ENCODE measurements around the gene FBXW8. TPM values are rescaled to one million over a fixed set of nuclear protein-coding genes. Genes with fewer than 3 reads are reported as not detected.

Gene FBXW8
- total RNA-seq, 1 experiment from 2014 or later: 34.8 TPM

DNA sequence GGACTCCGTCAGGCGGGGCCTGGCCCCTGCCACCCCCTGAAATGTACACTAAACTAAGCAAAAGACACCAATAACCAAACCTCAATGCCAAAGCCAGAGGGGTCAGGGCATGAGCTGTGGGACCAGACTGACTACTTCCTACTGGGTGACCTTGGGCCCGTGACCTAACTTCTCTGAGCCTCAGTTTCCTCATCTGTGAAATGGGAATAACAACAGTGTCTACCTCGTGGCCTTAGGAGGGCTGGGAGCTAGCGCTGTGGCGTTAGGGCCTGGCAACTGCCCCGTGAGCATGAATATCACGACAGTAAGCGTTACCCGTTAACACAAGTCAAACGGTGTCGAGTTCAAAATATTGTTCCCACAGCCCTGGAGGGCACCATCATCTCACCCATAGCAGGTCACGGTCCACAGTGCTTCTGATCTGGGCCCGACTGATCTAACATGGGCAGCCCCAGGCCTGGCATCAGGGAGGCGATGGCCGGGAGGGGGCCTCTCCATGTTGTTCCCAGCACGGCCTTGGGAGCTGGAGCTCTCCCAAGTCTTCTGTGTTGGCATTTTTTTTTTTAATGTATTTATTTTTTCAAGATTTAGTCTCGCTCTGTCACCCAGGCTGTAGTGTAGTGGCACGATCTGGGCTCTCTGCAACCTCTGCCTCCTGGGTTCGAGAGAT lies 136.2 kb downstream of the FBXW8 start:
- Histone ChIP-seq H3K27ac (ENCODE audit: low read length) (peak overlapping the region; percentile 100), H3K27me3 (ENCODE audit: low read length) (no peaks in the 10 kb centered on the region), H3K36me3 (ENCODE audit: insufficient read depth, low read length) (peaks cover 7% of the 10 kb centered on the region; the same call in 1 of the 2 replicates), H3K79me2 (ENCODE audit: low read length) (no peaks in the 10 kb centered on the region; the same call in 1 of the 2 replicates), H3K9me2 (replicated peaks; ENCODE audit: insufficient read depth, low read length) (no peaks in the 10 kb centered on the region), H3K9ac (ENCODE audit: low read length) (peak overlapping the region; percentile 64; the same call in 1 of the 2 replicates), H4K20me1 (ENCODE audit: insufficient read depth, low read depth, low read length) (no peaks in the 10 kb centered on the region), H2AFZ (ENCODE audit: low read length) (no peak overlapping the region), H3K4me2 (ENCODE audit: low read depth, low read length, poor library complexity, severe bottlenecking) (no peak overlapping the region), H3K4me3 (ENCODE audit: low read length) (no peak overlapping the region), H3K9me3 (ENCODE audit: low read length) (no peaks in the 10 kb centered on the region), H3K4me1 (ENCODE audit: low read length) (peaks cover 96% of the 10 kb centered on the region)
- no peak for DNase-seq

DNA sequence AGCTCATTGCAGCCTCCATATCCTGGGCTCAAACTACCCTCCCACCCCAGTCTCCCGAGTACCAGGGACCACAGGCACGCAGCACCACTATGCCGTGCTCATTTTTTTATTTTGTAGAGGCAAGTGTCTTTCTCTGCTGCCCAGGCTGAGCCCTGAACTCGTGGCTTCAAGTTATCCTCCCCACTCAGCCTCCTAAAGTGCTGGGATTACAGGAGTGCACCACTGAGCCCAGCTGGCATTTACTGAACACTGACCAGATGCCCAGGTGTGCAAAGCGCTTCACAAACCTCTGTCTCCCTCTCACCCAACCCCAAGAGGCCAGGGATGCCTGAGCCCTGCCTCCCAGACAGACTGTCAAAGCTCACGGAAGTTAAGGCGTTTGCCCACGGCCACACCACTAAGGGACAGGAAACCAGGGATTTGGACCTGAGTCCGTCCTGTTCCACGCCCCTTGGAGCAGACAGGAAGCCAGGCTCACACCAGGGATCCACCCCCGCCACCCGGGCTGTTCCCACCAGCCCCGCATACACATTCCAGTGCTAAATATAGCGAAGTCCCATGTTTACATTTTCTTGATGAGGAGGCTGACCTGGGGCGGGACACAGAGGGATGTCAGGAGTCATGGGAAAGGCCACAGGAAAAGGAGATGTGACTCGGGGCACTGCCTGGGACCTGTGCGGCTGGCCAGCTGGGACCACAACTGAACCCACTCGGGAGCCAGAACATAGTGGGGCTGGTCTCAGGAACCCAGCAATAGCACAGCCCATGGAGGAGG lies 137.2 kb downstream of the FBXW8 start:
- peaks cover 7% of the 10 kb centered on the region; the same call in 1 of the 2 replicates for H3K36me3 ChIP-seq (ENCODE audit: insufficient read depth, low read length)
- no peaks in the 10 kb centered on the region for H4K20me1 ChIP-seq (ENCODE audit: insufficient read depth, low read depth, low read length)
- peak overlapping the region; percentile 22; the same call in 1 of the 2 replicates for H3K9ac ChIP-seq (ENCODE audit: low read length)
- no peaks in the 10 kb centered on the region; the same call in 1 of the 2 replicates for H3K79me2 ChIP-seq (ENCODE audit: low read length)
- peaks cover 96% of the 10 kb centered on the region for H3K4me1 ChIP-seq (ENCODE audit: low read length)
- no peaks in the 10 kb centered on the region for H3K27me3 ChIP-seq (ENCODE audit: low read length)
- H3K4me3 ChIP-seq (ENCODE audit: low read length): no peak overlapping the region
- no peak for DNase-seq
- no peaks in the 10 kb centered on the region for H3K9me2 ChIP-seq (replicated peaks; ENCODE audit: insufficient read depth, low read length)
- H3K4me2 ChIP-seq (ENCODE audit: low read depth, low read length, poor library complexity, severe bottlenecking): peak overlapping the region; percentile 6
- H3K9me3 ChIP-seq (ENCODE audit: low read length): no peaks in the 10 kb centered on the region
- no peak overlapping the region for H2AFZ ChIP-seq (ENCODE audit: low read length)
- peak overlapping the region; percentile 100 for H3K27ac ChIP-seq (ENCODE audit: low read length)

DNA sequence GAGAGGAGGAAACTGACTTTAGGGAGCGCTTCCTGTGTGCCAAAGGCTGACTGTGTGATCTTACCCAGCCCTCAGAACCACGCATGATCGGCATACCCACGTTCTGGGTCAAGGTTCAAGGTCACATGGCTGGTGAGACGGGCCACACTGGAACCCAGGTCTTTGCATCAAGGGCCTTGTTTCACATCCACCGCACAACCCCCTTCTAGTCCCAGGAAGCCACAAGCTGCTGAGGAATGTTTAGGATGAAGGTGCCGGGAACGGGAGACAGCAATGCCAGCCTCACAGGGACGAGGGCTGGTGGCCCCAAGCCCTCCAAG lies 137.8 kb downstream of the FBXW8 start:
- Histone ChIP-seq H3K79me2 (ENCODE audit: low read length) (no peaks in the 10 kb centered on the region; the same call in 1 of the 2 replicates), H3K4me2 (ENCODE audit: low read depth, low read length, poor library complexity, severe bottlenecking) (peak overlapping the region; percentile 6), H3K9me2 (replicated peaks; ENCODE audit: insufficient read depth, low read length) (no peaks in the 10 kb centered on the region), H3K27ac (ENCODE audit: low read length) (peak overlapping the region; percentile 100), H2AFZ (ENCODE audit: low read length) (no peak overlapping the region), H3K9ac (ENCODE audit: low read length) (peak overlapping the region; percentile 22; the same call in 1 of the 2 replicates), H3K27me3 (ENCODE audit: low read length) (no peaks in the 10 kb centered on the region), H3K4me1 (ENCODE audit: low read length) (peaks cover 96% of the 10 kb centered on the region), H3K9me3 (ENCODE audit: low read length) (no peaks in the 10 kb centered on the region), H3K36me3 (ENCODE audit: insufficient read depth, low read length) (peaks cover 7% of the 10 kb centered on the region; the same call in 1 of the 2 replicates), H3K4me3 (ENCODE audit: low read length) (no peak overlapping the region), H4K20me1 (ENCODE audit: insufficient read depth, low read depth, low read length) (no peaks in the 10 kb centered on the region)
- DNase-seq: no peak

DNA sequence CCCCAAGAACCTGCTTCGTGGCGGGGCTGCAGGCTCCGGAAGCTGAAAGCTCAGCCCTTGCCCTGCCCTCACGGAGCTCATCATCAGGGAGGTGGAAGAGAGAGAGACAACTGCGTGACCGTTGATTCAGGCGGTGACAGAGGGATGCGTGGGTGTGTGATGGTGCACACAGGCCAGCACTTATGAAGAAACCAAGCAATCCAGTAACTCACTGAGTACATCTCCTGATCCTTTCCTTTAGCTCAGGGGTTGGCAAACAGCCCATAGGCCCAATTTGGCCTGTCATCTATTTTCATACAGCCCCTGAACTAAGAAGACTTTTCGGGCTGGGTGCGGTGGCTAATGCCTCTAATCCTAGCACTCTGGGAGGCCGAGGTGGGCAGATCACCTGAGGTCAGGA lies 138.5 kb downstream of the FBXW8 start:
- H3K4me2 ChIP-seq (ENCODE audit: low read depth, low read length, poor library complexity, severe bottlenecking): peak overlapping the region; percentile 6
- H4K20me1 ChIP-seq (ENCODE audit: insufficient read depth, low read depth, low read length): no peaks in the 10 kb centered on the region
- DNase-seq: peak; percentile 61
- no peaks in the 10 kb centered on the region for H3K9me3 ChIP-seq (ENCODE audit: low read length)
- peaks cover 7% of the 10 kb centered on the region; the same call in 1 of the 2 replicates for H3K36me3 ChIP-seq (ENCODE audit: insufficient read depth, low read length)
- H3K27me3 ChIP-seq (ENCODE audit: low read length): no peaks in the 10 kb centered on the region
- H3K79me2 ChIP-seq (ENCODE audit: low read length): no peaks in the 10 kb centered on the region; the same call in 1 of the 2 replicates
- H3K27ac ChIP-seq (ENCODE audit: low read length): peak overlapping the region; percentile 100
- no peak overlapping the region for H2AFZ ChIP-seq (ENCODE audit: low read length)
- H3K9ac ChIP-seq (ENCODE audit: low read length): peak overlapping the region; percentile 22; the same call in 1 of the 2 replicates
- no peaks in the 10 kb centered on the region for H3K9me2 ChIP-seq (replicated peaks; ENCODE audit: insufficient read depth, low read length)
- peaks cover 100% of the 10 kb centered on the region for H3K4me1 ChIP-seq (ENCODE audit: low read length)
- no peak overlapping the region for H3K4me3 ChIP-seq (ENCODE audit: low read length)

DNA sequence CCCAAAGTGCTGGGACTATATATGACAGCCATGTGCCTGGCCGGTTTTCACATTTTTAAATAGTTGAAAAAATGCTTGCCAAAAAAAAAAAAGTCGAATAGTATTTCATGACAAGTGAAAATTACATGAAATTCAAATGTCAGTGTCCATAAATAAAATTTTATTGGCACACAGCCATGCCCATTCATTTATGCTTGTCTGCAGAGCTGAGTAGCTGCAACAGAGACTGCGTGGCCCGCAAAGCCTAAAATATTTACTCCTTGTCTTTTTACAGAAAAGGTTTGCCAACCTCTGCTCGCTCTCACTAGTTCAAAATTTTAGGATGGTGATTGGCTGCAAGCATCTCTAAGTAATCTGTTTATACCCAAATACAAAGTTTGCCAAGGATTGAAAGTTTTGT lies 139.3 kb downstream of the FBXW8 start:
- Histone ChIP-seq H4K20me1 (ENCODE audit: insufficient read depth, low read depth, low read length) (no peaks in the 10 kb centered on the region), H3K79me2 (ENCODE audit: low read length) (no peaks in the 10 kb centered on the region; the same call in 1 of the 2 replicates), H3K9ac (ENCODE audit: low read length) (peak overlapping the region; percentile 84), H3K27ac (ENCODE audit: low read length) (peak overlapping the region; percentile 100), H2AFZ (ENCODE audit: low read length) (no peak overlapping the region), H3K9me2 (replicated peaks; ENCODE audit: insufficient read depth, low read length) (no peaks in the 10 kb centered on the region), H3K4me1 (ENCODE audit: low read length) (peaks cover 93% of the 10 kb centered on the region), H3K27me3 (ENCODE audit: low read length) (no peaks in the 10 kb centered on the region), H3K4me3 (ENCODE audit: low read length) (peak overlapping the region; percentile 63; the same call in 1 of the 2 replicates), H3K9me3 (ENCODE audit: low read length) (no peaks in the 10 kb centered on the region), H3K4me2 (ENCODE audit: low read depth, low read length, poor library complexity, severe bottlenecking) (peak overlapping the region; percentile 95), H3K36me3 (ENCODE audit: insufficient read depth, low read length) (peaks cover 7% of the 10 kb centered on the region; the same call in 1 of the 2 replicates)
- peak; percentile 95 for DNase-seq

DNA sequence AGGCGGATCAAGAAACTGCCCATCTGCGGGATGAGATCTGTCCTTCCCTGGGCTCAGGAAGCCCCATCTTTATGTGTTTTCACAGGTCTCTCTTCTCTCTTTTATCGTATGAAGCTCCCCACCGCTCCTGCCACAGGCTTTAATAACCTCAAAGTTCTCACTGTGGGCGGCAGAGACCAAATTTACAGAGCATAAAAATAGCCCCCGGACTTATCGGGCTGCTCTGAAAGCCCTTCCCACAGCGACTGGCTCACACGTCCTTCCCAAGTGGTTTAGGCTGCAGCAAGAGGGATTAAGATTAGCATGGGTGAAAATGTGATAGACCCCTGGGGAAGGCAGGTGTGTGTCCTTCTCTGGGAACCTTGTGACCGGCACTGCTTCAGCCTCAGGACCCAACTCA lies 140.6 kb downstream of the FBXW8 start:
- Histone ChIP-seq H4K20me1 (ENCODE audit: insufficient read depth, low read depth, low read length) (no peaks in the 10 kb centered on the region), H3K36me3 (ENCODE audit: insufficient read depth, low read length) (peaks cover 7% of the 10 kb centered on the region; the same call in 1 of the 2 replicates), H3K4me3 (ENCODE audit: low read length) (peak overlapping the region; percentile 63), H3K9me3 (ENCODE audit: low read length) (no peaks in the 10 kb centered on the region), H3K9ac (ENCODE audit: low read length) (peak overlapping the region; percentile 84), H3K4me1 (ENCODE audit: low read length) (peaks cover 80% of the 10 kb centered on the region), H3K4me2 (ENCODE audit: low read depth, low read length, poor library complexity, severe bottlenecking) (peak overlapping the region; percentile 95), H3K27ac (ENCODE audit: low read length) (peak overlapping the region; percentile 100), H3K27me3 (ENCODE audit: low read length) (no peaks in the 10 kb centered on the region), H2AFZ (ENCODE audit: low read length) (no peak overlapping the region; the same call in 1 of the 2 replicates), H3K79me2 (ENCODE audit: low read length) (no peaks in the 10 kb centered on the region; the same call in 1 of the 2 replicates), H3K9me2 (replicated peaks; ENCODE audit: insufficient read depth, low read length) (no peaks in the 10 kb centered on the region)
- peak; percentile 93 for DNase-seq

DNA sequence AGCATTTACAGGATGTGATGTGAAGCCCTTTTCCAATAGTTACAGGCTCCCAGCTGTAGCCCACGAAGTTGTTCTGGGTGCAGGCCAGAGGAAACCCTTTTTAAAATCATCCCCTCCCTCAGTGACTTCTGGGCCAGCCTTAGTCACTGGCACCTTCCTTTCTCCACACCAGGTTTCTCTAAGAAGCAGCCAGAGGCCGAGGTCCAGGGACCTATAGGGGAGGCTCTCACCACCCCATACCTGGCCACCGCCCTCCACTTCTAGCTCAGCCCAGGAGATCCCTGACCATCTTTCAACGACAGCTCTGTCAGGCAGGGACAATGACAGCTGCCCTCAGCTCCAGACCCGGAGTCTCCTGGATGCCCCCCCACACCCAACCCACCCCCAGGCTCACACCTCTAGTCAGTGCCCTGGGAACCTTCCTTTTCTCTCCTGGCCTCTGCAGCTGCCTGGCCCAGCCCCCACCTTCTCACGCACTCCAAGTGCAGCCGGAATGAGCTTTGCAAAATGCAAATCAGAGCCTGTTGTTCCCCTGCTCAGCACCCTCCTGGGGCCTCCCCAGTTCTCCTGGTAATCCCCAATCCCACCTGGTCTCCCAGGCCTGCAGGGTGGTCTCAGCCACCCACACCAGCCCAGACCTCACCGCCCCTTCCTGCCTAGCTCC lies 141.8 kb downstream of the FBXW8 start:
- Histone ChIP-seq H3K4me2 (ENCODE audit: low read depth, low read length, poor library complexity, severe bottlenecking) (peak overlapping the region; percentile 95), H3K36me3 (ENCODE audit: insufficient read depth, low read length) (peaks cover 7% of the 10 kb centered on the region; the same call in 1 of the 2 replicates), H2AFZ (ENCODE audit: low read length) (no peak overlapping the region), H3K9me2 (replicated peaks; ENCODE audit: insufficient read depth, low read length) (no peaks in the 10 kb centered on the region), H3K27ac (ENCODE audit: low read length) (peak overlapping the region; percentile 100), H3K79me2 (ENCODE audit: low read length) (no peaks in the 10 kb centered on the region; the same call in 1 of the 2 replicates), H3K4me3 (ENCODE audit: low read length) (peak overlapping the region; percentile 54), H4K20me1 (ENCODE audit: insufficient read depth, low read depth, low read length) (no peaks in the 10 kb centered on the region), H3K9ac (ENCODE audit: low read length) (peak overlapping the region; percentile 84), H3K9me3 (ENCODE audit: low read length) (no peaks in the 10 kb centered on the region), H3K4me1 (ENCODE audit: low read length) (peaks cover 72% of the 10 kb centered on the region), H3K27me3 (ENCODE audit: low read length) (no peaks in the 10 kb centered on the region)
- DNase-seq: peak; percentile 84
